ENCODE results near the gene ADGRF1.

ADGRF1 gene

GRCh38 chr6:47072667-47073066, 30.5 kb upstream of the ADGRF1 start:
- Histone ChIP-seq H3K9me3 (ENCODE audit: insufficient read depth, low read depth, low read length) (no peaks in the 10 kb centered on the region), H3K4me1 (ENCODE audit: insufficient read depth, low read length, poor library complexity, severe bottlenecking) (no peaks in the 10 kb centered on the region), H3K9me2 (replicated peaks; ENCODE audit: low read depth, low read length) (no peaks in the 10 kb centered on the region), H3K4me3 (ENCODE audit: low read length, poor library complexity, severe bottlenecking) (no peak overlapping the region), H3K4me2 (ENCODE audit: low read depth, low read length, poor library complexity, severe bottlenecking) (no peak overlapping the region), H3F3A (ENCODE audit: low read depth) (no peaks in the 10 kb centered on the region), H3K36me3 (ENCODE audit: insufficient read depth, low read length) (no peaks in the 10 kb centered on the region), H3K9ac (ENCODE audit: low read depth, low read length, poor library complexity, severe bottlenecking) (no peak overlapping the region), H2AFZ (ENCODE audit: low read length) (no peak overlapping the region; the same call in 1 of the 2 replicates), H4K20me1 (ENCODE audit: insufficient read depth, low read length, poor library complexity, severe bottlenecking) (no peaks in the 10 kb centered on the region), H3K27me3 (ENCODE audit: insufficient read depth, low read length, poor library complexity, severe bottlenecking) (no peaks in the 10 kb centered on the region), H3K79me2 (ENCODE audit: insufficient read depth, low read length) (no peaks in the 10 kb centered on the region)
- no peak for TF ChIP-seq CTCF (conservative IDR thresholded peaks at IDR 0.05; ENCODE audit: low read length)
- TF ChIP-seq EZH2phosphoT487 (IDR thresholded peaks at IDR 0.05; ENCODE audit: borderline replicate concordance) = no peak

- no peaks in the 10 kb centered on the region for H3K36me3 ChIP-seq (ENCODE audit: insufficient read depth, low read length)
- H3K9me3 ChIP-seq (ENCODE audit: insufficient read depth, low read depth, low read length) = no peaks in the 10 kb centered on the region
- no peaks in the 10 kb centered on the region for H3K9me2 ChIP-seq (replicated peaks; ENCODE audit: low read depth, low read length)
- TF ChIP-seq CTCF (conservative IDR thresholded peaks at IDR 0.05; ENCODE audit: low read length) = no peak
- no peak for TF ChIP-seq EZH2phosphoT487 (IDR thresholded peaks at IDR 0.05; ENCODE audit: borderline replicate concordance)
- no peak overlapping the region for H3K9ac ChIP-seq (ENCODE audit: low read depth, low read length, poor library complexity, severe bottlenecking)
- H3K4me2 ChIP-seq (ENCODE audit: low read depth, low read length, poor library complexity, severe bottlenecking) = no peak overlapping the region
- no peak overlapping the region for H3K4me3 ChIP-seq (ENCODE audit: low read length, poor library complexity, severe bottlenecking)
- H3F3A ChIP-seq (ENCODE audit: low read depth) = no peaks in the 10 kb centered on the region
- H2AFZ ChIP-seq (ENCODE audit: low read length) = no peak overlapping the region
- no peaks in the 10 kb centered on the region for H3K4me1 ChIP-seq (ENCODE audit: insufficient read depth, low read length, poor library complexity, severe bottlenecking)
- H4K20me1 ChIP-seq (ENCODE audit: insufficient read depth, low read length, poor library complexity, severe bottlenecking) = no peaks in the 10 kb centered on the region
- no peaks in the 10 kb centered on the region for H3K79me2 ChIP-seq (ENCODE audit: insufficient read depth, low read length)
- no peaks in the 10 kb centered on the region for H3K27me3 ChIP-seq (ENCODE audit: insufficient read depth, low read length, poor library complexity, severe bottlenecking)
These were observed 29.5 kb upstream of the ADGRF1 start for GRCh38 chr6:47071681-47072080.

- no peaks in the 10 kb centered on the region for H3K27me3 ChIP-seq (ENCODE audit: insufficient read depth, low read length, poor library complexity, severe bottlenecking)
- TF ChIP-seq CTCF (conservative IDR thresholded peaks at IDR 0.05; ENCODE audit: low read length) (no peak), EZH2phosphoT487 (IDR thresholded peaks at IDR 0.05; ENCODE audit: borderline replicate concordance) (no peak)
- H3F3A ChIP-seq (ENCODE audit: low read depth) = no peaks in the 10 kb centered on the region
- no peaks in the 10 kb centered on the region for H3K79me2 ChIP-seq (ENCODE audit: insufficient read depth, low read length)
- no peaks in the 10 kb centered on the region for H3K9me2 ChIP-seq (replicated peaks; ENCODE audit: low read depth, low read length)
- no peak overlapping the region for H3K4me2 ChIP-seq (ENCODE audit: low read depth, low read length, poor library complexity, severe bottlenecking)
- no peak overlapping the region for H3K9ac ChIP-seq (ENCODE audit: low read depth, low read length, poor library complexity, severe bottlenecking)
- H3K4me1 ChIP-seq (ENCODE audit: insufficient read depth, low read length, poor library complexity, severe bottlenecking) = no peaks in the 10 kb centered on the region
- no peaks in the 10 kb centered on the region for H3K36me3 ChIP-seq (ENCODE audit: insufficient read depth, low read length)
- no peaks in the 10 kb centered on the region for H4K20me1 ChIP-seq (ENCODE audit: insufficient read depth, low read length, poor library complexity, severe bottlenecking)
- no peak overlapping the region for H3K4me3 ChIP-seq (ENCODE audit: low read length, poor library complexity, severe bottlenecking)
- no peak overlapping the region for H2AFZ ChIP-seq (ENCODE audit: low read length)
- no peaks in the 10 kb centered on the region for H3K9me3 ChIP-seq (ENCODE audit: insufficient read depth, low read depth, low read length)
These were observed 28.3 kb upstream of the ADGRF1 start for GRCh38 chr6:47070461-47070860.

Data from Loucy (cell line).